ENCODE measurements around the gene SIX3. TPM values are rescaled to one million over a fixed set of nuclear protein-coding genes. Genes with fewer than 3 reads are reported as not detected.

Gene SIX3
- total and polyA plus RNA-seq, 11 donors: not detected

DNA sequence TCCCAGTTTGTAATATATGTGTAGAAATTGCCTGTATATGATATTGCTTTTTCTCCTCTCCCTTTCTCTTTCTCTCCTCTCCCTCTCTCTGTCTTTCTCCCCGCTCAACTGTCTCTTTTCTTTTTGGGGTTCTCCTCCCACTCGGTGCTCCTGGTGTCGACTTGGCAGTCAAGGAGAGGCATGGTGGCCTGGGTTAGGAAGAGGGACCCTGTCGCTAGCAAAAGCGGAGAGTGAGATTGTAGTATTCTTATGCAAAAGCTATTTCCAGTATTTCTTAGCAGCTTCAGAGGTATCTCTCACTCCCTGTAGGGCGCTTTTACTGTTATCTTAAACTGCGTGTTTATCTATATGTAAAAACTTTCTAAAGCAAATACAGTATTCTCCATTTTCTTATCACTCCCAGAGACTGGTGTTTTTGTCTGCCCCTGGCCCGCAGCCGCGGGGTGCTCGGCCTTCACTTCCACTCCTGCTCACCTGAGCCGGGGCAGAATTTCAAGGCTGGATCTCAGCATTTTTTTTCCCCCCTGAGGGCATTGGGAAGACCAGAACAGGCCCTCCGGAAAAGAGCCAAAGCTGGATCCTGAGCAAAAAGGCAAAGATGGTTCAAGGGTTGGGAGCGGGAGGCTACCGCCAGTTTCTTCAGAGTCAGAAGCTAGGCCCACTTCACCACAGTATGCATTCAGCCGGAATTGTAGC, 4.3 kb downstream of the SIX3 start:
- no peak for ATAC-seq
- no peak for DNase-seq
- no peak overlapping the region for H3K27ac ChIP-seq
- WGBS, 4 donors: 38 to 59% (median 57%) methylated on average over 16 of the region's 16 CpGs
- H3K9me3 ChIP-seq: no peaks in the 10 kb centered on the region
- peaks cover 0 to 43% (median 17%) of the 10 kb centered on the region in 12 donors for H3K4me1 ChIP-seq
- no peak for TF ChIP-seq POLR2A (IDR thresholded peaks at IDR 0.05)
- TF ChIP-seq, protein P1, sequence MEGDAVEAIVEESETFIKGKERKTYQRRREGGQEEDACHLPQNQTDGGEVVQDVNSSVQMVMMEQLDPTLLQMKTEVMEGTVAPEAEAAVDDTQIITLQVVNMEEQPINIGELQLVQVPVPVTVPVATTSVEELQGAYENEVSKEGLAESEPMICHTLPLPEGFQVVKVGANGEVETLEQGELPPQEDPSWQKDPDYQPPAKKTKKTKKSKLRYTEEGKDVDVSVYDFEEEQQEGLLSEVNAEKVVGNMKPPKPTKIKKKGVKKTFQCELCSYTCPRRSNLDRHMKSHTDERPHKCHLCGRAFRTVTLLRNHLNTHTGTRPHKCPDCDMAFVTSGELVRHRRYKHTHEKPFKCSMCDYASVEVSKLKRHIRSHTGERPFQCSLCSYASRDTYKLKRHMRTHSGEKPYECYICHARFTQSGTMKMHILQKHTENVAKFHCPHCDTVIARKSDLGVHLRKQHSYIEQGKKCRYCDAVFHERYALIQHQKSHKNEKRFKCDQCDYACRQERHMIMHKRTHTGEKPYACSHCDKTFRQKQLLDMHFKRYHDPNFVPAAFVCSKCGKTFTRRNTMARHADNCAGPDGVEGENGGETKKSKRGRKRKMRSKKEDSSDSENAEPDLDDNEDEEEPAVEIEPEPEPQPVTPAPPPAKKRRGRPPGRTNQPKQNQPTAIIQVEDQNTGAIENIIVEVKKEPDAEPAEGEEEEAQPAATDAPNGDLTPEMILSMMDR (IDR thresholded peaks at IDR 0.05): no peak
- intact Hi-C loops (cut with DNase I): no loop called here
- no peaks in the 10 kb centered on the region for H3K36me3 ChIP-seq
- no peak overlapping the region for H3K4me3 ChIP-seq
- H3K27me3 ChIP-seq: peaks cover 42 to 97% (median 83%) of the 10 kb centered on the region in 9 donors

DNA sequence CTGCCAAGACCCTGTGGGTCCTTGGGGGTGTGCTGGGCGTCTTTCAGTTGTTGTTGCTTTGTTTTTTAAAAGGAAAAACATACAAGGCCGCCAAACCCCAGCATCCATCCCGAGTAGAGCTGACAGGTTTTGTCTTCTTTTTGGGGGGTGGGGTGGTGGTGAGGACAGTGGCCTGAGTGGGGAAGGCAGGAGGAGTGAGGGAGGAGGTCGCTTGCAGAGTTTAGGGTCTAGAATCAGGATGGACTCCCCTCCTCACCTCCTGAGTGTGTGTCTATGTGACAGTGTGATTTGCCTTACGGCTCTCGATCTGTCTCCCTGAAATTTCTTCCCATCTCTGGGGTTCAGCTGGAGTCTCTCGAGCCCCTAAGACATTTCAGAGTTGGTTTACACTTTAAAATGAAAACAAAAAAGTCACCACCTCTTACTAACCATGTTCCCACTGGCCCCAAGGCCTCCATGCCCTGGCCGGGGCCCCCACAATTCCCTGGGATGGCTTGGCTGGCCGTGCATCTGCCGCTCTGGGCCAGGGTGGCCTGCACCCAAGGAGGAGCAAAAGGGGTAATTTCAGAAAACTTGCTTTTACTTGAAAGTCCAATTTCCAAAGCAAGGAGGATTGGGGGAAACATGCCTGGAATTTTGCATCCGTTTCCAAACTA, 5.0 kb downstream of the SIX3 start:
- ATAC-seq: no peak
- 50 to 69% (median 64%) methylated on average over 11 of the region's 11 CpGs for WGBS, 4 donors
- H3K27me3 ChIP-seq: peaks cover 36 to 97% (median 82%) of the 10 kb centered on the region in 9 donors

DNA sequence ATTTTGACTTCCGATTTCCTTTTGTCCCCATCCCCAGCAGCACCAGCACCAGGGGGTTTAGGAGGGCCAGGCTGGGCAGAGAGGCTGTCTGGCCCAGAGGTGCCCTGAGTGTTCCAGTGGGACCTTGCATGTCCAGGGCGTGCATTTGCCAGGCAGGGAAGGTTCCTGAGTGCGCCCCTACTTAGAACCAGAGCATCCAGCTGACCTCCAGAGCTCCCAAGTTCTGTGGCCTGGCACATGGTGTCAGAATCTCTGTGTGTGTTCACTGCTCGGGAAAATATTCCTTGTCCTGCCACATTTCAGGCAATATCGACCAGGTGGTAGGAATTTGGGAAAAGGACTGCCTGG, 5.5 kb downstream of the SIX3 start:
- no peaks in the 10 kb centered on the region for H3K9me3 ChIP-seq
- no peaks in the 10 kb centered on the region for H3K36me3 ChIP-seq
- 66 to 85% (median 73%) methylated on average over 3 to 5 of the region's 5 CpGs for WGBS, 4 donors
- H3K27ac ChIP-seq: no peak overlapping the region
- ATAC-seq: no peak
- H3K27me3 ChIP-seq: peaks cover 36 to 99% (median 85%) of the 10 kb centered on the region in 9 donors
- intact Hi-C loops (cut with DNase I): no loop called here
- peaks cover 0 to 39% (median 16%) of the 10 kb centered on the region in 12 donors for H3K4me1 ChIP-seq
- TF ChIP-seq, protein P1 (IDR thresholded peaks at IDR 0.05): no peak
- TF ChIP-seq POLR2A (IDR thresholded peaks at IDR 0.05): no peak
- DNase-seq: no peak
- H3K4me3 ChIP-seq: no peak overlapping the region

More for the DNA sequence above, 5.0 kb downstream of the SIX3 start:
- Histone ChIP-seq H3K27ac (no peak overlapping the region), H3K4me1 (peaks cover 0 to 39% (median 14%) of the 10 kb centered on the region in 12 donors), H3K4me3 (no peak overlapping the region), H3K9me3 (no peaks in the 10 kb centered on the region), H3K36me3 (no peaks in the 10 kb centered on the region)
- intact Hi-C loops (cut with DNase I): no loop called here
- TF ChIP-seq, protein P1 (IDR thresholded peaks at IDR 0.05): no peak
- TF ChIP-seq POLR2A (IDR thresholded peaks at IDR 0.05): no peak
- DNase-seq: no peak

DNA sequence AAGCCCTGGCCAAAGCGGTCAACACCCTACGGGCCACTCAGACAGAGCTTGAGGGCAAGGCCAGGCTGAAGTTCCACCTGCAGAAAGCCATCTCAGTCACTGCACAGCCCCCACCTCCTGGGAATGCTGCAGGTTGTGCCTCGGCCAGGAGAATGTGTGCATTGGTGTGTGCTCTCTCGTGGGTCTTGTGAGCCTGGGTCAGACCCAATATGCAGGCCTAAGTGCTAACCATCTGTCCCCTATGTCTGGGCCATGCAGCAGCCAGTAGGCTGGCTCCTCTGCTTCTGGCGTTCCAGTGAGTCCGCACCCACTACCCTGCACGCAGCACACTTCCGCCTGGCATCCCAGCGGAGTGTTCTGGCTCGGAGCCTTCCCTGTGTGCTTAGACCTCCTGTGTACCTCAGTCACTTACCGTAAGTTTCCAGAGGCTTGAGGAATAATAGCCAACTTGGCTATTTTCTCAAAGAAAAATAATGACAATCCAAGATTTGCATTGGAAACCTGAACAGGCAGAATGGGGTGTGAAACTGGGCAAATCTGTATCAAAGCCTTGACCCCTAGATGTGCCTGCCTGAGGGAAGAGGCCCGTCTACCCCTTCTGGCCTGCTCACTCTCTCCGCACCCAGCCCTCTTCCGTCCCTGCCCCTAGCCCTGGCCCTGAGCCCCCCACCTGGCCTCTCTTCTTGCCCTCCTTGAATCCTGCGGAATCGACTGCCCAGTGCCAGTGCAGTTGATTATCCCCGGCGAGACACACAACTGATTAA, 7.2 kb downstream of the SIX3 start:
- WGBS, 4 donors: 50 to 69% (median 62%) methylated on average over 14 to 18 of the region's 18 CpGs
- intact Hi-C loops (cut with DNase I): no loop called here
- ATAC-seq: no peak
- H3K27me3 ChIP-seq: peaks cover 29 to 99% (median 86%) of the 10 kb centered on the region in 9 donors
- H3K4me1 ChIP-seq: peaks cover 0 to 37% (median 18%) of the 10 kb centered on the region in 12 donors
- no peak overlapping the region for H3K4me3 ChIP-seq
- no peak overlapping the region for H3K27ac ChIP-seq
- TF ChIP-seq, protein P1 (IDR thresholded peaks at IDR 0.05): no peak
- no peak for TF ChIP-seq POLR2A (IDR thresholded peaks at IDR 0.05)
- DNase-seq: no peak
- H3K36me3 ChIP-seq: no peaks in the 10 kb centered on the region
- H3K9me3 ChIP-seq: no peaks in the 10 kb centered on the region
